ENCODE results near the gene ACOT7. TPM values are rescaled to one million over a fixed set of nuclear protein-coding genes. Genes with fewer than 3 reads are reported as not detected.

Gene ACOT7
- total RNA-seq, 4 donors from 2014 or later = 18.6 to 29.4 (median 23.2) TPM

DNA sequence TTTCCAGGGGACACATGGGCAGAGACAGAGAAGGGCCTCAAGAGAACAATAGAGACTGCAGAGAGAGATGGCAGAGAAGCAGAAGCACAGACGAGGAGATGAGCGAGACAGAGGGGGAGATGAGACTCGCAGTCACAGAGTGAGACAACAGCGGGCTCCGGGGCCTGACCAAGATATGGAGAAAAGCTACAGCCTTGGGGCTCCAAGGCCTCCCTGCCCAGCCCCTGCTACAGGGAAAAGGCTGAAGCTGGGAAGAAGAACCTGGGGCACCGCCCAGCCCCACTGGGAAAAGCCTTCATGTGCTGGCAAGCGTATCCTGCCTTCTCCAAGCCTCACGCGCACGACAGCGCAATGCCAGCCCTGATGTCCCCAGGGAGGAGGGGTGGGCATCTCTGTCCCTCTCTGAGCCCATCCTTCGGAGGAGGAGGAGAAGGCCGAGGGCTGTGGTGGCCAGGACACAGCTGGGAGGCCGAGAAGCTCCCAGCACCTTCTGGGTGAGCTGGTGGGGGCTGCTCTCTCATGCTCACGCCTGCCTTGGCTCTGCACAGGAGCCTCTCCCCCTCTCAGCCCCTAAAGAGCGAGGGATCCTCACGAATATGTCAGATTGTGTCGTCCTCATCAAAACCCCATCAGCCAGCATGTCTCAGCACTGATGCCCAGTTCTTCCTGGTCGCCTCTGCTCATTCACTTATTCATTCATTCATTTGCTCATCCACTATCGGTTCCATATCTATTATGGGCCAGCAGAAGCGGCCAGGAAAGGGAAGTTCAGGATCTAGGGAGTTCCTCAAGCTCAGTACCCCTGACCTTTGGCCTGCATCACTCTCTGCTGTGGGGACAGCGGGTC lies 56.6 kb downstream of the ACOT7 start:
- no peak overlapping the region for H3K4me3 ChIP-seq

GRCh38 chr1:6334261-6334993 lies 59.1 kb downstream of the ACOT7 start:
- H3K9me3 ChIP-seq = no peaks in the 10 kb centered on the region
- peaks cover 0 to 21% (median 0%) of the 10 kb centered on the region in 3 donors for H3K36me3 ChIP-seq
- TF ChIP-seq CTCF (IDR thresholded peaks at IDR 0.05) (no peak), POLR2A (IDR thresholded peaks at IDR 0.05) (no peak), EP300 (IDR thresholded peaks at IDR 0.05) (no peak)
- no peaks in the 10 kb centered on the region for H3K27me3 ChIP-seq
- no peak overlapping the region for H3K4me3 ChIP-seq
- WGBS, 2 donors = 83 to 89% methylated on average over 13 to 14 of the region's 14 CpGs
- no peak overlapping the region for H3K27ac ChIP-seq
- no peak for DNase-seq (ENCODE audit: low spot score in 2 of 2)
- H3K4me1 ChIP-seq = peaks cover 0 to 7% (median 0%) of the 10 kb centered on the region in 4 donors

More for the DNA sequence above, 56.6 kb downstream of the ACOT7 start:
- 85 to 91% methylated on average over 17 to 22 of the region's 22 CpGs for WGBS, 2 donors
- TF ChIP-seq CTCF (IDR thresholded peaks at IDR 0.05) = no peak
- no peak for TF ChIP-seq POLR2A (IDR thresholded peaks at IDR 0.05)
- TF ChIP-seq EP300 (IDR thresholded peaks at IDR 0.05) = no peak
- H3K36me3 ChIP-seq = peaks cover 0 to 18% (median 0%) of the 10 kb centered on the region in 3 donors
- no peaks in the 10 kb centered on the region for H3K9me3 ChIP-seq
- H3K27ac ChIP-seq = no peak overlapping the region
- no peaks in the 10 kb centered on the region for H3K4me1 ChIP-seq
- no peak for DNase-seq (ENCODE audit: low spot score in 2 of 2)
- H3K27me3 ChIP-seq = no peaks in the 10 kb centered on the region

DNA sequence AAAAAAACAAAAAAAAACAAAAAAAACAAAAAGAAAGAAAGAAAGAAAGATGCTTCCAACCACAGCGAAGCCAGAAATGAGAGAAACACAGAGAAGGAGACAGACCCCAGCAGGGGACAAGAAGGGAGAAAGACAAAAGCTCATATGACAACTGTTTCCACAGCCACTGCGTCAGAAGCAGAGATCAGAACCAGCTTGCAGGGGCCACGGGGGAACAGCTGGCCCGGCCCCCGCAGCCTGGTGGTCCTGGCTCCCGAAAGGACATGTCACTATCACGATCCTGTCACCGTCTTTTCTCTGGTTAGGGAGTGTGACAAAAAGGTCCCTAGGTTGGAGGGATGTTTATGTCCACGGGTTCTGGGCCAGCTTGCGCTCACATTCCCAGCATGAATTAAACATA lies 60.7 kb downstream of the ACOT7 start:
- TF ChIP-seq CTCF (IDR thresholded peaks at IDR 0.05) (no peak), POLR2A (IDR thresholded peaks at IDR 0.05) (no peak), EP300 (IDR thresholded peaks at IDR 0.05) (no peak)
- Histone ChIP-seq H3K27ac (no peak overlapping the region), H3K36me3 (peaks cover 0 to 6% (median 0%) of the 10 kb centered on the region in 3 donors), H3K4me3 (no peak overlapping the region), H3K27me3 (no peaks in the 10 kb centered on the region), H3K4me1 (peaks cover 0 to 7% (median 0%) of the 10 kb centered on the region in 4 donors), H3K9me3 (no peaks in the 10 kb centered on the region)
- WGBS, 2 donors = 94 to 95% methylated on average over 10 of the region's 10 CpGs
- no peak for DNase-seq (ENCODE audit: low spot score in 2 of 2)

DNA sequence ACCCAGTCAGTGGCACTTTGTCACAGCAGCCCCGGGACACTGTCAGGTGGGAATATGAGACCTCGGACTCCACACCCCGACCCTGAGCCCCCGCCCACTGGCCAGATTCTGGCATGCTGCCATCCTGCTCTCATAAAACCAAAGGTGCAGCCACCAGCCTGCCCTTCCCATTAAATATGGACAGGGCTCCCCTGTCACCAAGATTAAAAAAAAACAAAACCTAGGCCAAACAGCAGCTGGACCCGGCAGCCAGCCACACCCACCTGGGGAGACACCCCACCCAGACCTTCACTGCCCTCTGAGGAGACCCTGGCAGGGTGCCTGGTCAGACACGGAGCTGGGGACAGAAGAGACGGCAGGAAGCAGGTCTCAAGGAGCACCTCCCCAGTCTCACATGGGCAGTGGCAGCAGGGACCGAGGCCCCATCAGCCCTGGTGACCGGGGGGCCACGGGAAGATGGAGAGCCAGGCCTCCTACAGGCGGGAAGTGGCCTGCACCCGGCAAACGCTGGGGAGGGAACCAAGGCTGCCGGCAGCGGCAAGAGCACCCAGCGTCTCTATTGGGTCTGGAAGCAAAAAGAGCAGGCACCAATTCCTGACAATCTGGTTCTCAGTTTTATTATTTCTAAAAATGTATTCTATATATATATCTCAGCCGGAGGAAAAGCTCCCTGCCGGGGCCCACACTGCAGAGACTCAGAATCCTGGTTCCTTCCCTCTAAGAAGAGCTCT lies 61.9 kb downstream of the ACOT7 start:
- Histone ChIP-seq H3K4me1 (peaks cover 0 to 7% (median 0%) of the 10 kb centered on the region in 4 donors), H3K9me3 (no peaks in the 10 kb centered on the region), H3K4me3 (no peak overlapping the region), H3K36me3 (peaks cover 0 to 11% (median 0%) of the 10 kb centered on the region in 3 donors), H3K27ac (no peak overlapping the region), H3K27me3 (no peaks in the 10 kb centered on the region)
- DNase-seq (ENCODE audit: low spot score in 2 of 2) = no peak
- TF ChIP-seq CTCF (IDR thresholded peaks at IDR 0.05) (no peak), POLR2A (IDR thresholded peaks at IDR 0.05) (no peak), EP300 (IDR thresholded peaks at IDR 0.05) (no peak)
- 77 to 79% methylated on average over 18 of the region's 18 CpGs for WGBS, 2 donors
